IPS-NIHi11 (cell line): Measurements from ENCODE around the gene CHRNA1.

Experiments
- DNase-seq: peaks from one replicate; pipeline ENCODE4 v3.0.0; 2012; ENCODE audit warnings: mixed read lengths, low spot score

The CHRNA1 gene

DNA sequence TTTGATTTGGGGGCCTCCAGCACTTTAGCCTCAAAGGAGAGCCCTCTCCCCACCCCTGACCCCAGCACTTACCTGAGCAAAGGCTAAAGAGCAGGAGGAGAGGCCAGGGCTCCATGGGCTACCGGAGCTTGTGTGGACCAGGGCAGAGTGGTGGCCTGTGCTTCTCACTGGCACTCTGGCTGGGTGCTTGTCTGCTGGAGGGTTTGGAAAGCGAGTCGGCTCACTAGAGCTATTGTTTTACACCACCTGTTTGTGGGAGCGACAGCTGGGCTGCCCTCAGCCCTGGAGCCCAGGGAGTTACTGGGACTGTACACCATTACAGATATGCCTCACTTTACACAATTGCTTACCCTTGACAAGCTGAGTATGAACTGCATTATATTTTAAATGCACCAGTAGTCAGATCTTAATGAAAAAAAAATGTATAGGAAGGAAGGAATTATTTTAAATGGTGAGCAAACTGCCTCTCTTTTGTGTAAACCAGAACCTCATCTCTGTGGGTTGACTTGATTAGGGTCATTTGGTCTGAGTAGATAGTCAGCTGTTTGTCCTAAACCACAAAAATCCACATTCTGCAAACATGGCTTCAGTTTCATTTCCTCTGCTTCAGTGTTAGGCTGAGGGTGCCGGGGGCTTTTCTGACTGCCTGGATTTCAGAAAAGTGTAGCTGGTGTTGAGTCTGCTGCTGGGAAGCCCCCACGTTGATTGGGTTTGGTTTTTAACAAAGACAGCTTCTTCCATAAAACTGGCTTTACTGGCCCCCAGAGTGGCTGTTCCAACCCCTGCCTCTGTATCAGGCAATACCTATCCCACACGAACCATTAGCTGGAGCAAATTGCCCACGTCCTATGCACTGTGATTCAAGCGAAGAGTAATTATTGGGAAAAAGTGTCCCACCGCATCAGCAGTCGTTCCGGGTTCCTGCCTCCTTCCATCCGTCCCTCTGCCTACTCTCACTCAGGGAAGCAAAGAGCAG, at the start of gene CHRNA1:
CHRNA1 (minus strand) TSS at position 193 of the 976 bp plus-strand sequence; CDS start at position 115, 78 bp downstream.
- DNase-seq = no peak

DNA sequence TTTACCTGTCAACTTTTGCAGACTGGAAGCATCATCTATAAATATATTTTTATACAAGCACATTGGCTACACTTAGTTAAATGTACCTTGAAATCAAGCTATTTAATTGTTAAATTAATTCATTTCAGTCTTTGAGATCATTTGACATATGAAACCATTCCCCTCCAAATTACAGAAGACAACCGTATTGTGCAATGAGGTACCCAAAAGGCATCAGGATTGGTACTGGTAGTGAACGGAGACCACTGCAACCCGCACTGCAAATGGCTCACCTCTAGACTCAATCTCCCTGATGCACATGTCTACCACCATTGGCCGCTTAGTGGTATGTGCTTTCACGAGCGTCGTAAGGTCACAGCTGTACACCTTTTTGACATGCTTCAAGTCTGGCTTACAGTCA, 47.8 kb upstream of the CHRNA1 start:
- no peak for DNase-seq

DNA sequence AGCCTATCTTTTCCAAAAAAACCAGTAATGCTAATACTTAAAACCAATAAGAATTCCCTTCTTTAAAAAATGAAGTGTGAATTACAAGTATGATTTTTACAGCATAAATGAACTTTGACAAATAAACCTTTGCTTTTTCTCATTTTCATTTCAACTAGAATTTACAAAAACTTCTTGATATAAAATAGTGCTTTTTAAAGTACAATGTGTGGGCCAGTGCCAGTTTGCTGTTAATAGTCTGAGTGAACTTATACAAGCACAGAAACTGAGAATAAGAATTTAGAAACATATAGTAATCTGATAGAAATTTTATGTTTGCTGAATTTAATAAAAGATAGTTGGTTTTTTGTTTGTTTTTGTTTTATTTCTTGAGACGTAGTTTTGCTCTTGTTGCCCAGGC, 43.7 kb upstream of the CHRNA1 start:
- no peak for DNase-seq

DNA sequence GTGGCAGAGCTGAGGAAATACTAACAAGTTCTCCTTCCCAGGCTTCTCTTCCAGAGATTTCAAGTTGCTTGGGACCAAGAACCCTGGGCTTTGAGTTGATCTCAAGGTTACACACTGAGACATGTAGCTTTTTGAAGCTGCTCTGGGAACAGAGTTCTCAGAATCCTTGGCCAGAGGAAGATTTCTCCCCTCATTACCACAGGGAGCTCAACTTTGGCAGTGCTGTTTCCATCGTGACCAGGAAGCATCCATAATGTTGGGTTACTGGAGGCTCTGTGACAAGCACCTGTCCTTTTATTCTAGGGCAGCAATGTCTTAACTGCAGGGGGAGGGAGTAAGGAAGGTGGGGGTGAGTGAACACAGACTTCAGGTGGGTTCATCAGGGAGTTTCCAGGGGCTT, 41.5 kb upstream of the CHRNA1 start:
- no peak for DNase-seq

DNA sequence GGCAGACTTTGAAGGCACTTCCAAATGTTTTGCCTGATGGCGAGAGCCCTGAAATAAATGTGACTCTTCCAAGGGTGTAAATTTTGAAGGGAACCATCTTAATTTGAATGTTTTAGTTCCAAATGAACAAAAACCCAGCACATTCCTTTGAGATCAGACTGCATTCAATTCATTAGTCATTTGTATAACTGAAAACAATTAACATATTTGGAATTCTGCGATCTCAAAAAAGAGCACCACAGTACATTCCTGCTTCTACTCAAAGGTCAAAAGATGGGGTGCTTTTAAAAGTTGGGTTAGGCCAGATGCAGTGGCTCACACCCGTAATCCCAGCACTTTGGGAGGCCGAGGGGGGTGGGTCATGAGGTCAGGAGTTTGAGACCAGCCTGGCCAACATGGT, 38.2 kb upstream of the CHRNA1 start:
- DNase-seq = no peak

DNA sequence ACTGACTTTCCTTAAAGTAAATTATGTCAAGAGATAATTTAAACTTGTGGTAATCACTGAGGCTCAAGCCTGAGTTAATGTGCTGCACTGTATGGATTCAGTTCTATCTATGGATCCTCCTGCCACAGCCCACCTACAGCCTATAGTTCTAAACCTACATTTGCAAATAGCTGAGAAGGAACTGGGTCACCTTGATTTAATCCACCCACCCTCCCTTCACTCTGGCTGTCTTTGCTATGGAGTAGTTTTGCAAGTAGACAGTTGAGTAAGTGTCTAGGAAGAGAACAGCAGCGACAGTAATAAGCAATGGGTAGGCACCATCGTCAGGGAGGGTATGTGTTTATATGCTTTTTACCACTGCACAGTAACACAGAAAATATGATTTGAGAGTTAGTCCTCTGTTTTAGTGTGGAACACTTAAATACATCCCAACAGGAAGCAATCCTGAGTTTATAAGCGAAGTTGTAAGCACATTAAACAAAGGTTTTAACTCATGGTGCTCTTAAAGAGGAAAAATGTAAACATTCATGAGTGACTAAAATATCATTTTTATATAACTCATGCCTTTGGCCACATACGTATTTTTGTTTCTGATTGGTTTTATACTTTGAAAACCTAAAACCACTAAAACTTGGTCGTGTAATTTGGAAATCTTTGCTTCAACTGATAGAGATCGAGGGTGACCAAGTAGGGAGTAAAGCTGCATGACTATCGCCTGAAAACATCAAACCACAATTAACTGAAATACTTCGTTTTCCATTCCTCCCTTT, 36.3 kb upstream of the CHRNA1 start:
- DNase-seq = no peak

DNA sequence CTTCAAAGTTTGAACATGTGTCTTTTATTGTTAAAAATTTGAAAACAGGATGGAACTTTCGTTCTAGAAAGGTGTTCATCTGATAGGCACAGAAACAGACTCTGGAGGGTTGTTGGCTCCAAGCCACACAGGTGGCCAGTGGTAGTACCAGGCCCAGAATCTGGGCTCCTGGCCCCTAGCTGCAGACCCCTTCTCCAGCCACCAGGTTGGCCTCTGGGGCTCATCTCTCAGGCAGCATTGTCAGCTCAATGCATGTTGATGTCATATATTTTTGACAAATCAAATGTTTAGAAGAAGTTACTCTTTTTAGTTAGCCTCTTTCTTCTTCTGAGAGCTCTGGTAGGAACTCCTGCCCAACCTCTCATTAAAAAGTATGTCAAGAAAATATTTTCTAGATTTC, 34.5 kb upstream of the CHRNA1 start:
- no peak for DNase-seq

DNA sequence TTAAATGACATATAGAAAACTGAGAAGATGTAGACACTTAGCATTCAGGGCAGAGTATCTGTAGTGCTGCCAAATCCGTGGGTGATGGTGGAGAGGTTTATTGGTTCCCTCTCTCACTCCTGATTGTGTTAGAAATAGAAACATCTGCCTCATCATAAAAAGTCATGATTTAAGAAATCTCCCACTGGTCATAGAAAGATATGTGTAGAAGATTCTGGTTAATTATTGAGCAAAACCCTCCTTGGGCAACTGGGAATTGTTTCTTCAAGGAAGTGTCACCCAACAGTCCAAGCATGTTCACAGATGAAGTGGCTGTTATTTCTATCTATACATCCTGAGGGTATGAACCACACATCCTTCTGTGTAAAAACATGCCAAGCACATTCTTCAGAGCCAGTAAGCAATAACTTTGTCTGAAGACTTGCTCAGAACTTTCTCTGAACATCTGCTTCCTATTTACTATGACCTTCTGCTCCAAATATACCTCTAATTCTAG, 33.6 kb upstream of the CHRNA1 start:
- no peak for DNase-seq

DNA sequence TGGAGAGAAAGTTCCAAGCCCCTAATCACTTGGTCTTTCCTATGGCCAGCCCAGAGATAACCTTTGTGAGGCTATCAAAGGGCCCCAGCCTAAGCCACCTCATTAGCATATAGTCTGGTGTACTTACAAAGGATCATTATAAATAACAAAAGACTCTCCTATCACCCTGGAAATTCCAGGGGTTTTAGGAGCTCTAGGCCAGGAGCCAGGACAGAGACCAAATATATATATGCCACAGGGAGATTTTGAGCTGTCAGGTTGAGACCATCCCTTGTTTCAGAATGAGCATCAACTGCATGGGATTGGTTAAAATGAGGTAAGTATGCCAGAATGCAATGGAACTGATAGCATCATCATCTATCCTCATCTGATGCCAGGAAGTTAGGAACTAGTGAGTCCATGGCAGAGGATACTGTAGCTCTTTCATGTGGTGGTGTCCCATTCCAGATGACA, 32.1 kb upstream of the CHRNA1 start:
- peak; percentile 50 for DNase-seq

DNA sequence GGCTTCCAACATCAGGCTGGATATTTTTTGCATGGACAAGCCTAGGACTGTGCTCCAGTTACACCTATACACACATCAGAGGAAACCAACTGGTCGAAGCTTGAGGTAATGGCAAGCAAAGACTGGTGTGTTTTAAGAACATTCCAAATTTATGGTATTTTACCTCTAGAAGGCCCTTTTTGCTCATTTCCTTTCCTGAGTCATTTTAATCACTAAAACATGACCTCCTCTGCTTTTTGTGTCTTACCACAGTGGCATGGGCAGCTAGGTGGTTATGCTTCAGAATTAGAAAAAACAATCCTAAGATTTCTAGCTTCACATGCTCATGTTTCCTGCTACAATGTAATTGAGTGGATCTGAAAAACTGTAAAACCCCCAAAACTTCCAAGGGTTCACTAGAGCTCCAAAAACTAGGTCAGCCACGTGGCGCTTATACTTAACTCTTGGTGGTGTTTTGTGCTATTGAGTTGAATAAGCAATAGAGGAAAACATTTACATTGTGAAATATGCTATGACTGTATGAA, 30.6 kb upstream of the CHRNA1 start:
- no peak for DNase-seq

DNA sequence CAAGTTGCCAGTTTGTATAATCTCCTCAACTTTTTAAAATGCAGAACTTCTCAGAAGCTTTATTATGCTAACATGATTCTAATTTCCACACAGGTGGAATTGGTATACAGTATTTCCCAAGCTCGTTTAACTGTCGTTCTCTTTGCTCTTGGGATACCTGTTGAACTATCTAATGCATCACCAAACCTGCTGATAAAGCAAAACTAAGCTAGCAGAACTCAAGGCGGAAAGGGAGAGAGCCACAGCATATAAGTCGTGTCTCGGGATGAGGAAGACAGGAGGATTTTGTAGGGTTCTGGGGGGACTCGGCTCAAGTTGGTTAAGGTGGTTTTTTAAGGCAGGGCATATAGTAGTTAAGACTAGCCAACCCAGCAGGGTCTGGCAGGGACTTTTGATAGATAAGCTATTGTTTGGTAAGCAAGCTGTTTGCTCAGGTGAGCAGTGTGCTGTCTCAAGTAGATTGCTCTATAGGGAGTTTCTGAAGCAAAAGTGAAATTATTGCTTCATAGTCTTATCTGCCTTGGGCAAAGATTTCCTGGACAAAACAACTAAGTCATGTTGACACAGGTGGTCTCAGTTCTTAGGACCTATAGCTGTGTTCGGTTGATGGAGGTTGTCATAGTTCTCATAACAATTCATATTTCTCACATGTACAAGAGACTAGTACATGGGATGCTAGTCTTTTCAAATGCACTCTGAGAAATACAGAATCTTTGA, 28.2 kb upstream of the CHRNA1 start:
- DNase-seq = no peak

DNA sequence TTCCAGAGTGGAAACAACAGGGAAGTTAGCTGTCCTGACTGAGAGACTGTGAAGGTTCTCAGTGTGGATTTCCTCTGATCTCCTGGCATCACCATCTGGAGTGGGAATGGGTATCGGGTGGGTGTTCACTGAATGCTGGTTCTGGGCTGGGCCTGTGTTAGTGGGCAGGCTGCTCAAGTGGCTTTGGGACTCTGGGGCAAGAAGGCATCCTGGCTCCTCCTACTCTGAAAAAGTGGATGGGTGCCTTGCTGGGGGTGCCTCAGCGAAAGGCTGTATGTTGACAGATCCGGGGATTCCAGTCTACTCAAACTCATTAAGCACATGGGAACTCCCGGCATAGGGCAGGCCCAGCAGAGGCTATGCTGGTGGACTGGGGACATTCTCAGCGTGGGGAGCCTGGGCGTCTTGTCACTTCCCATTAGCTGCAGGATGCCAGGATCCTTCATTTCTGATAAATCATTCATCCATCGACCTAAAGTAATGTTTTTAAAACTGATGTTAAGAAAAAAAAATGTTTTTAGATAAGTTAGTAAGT, 27.5 kb upstream of the CHRNA1 start:
- DNase-seq = no peak

DNA sequence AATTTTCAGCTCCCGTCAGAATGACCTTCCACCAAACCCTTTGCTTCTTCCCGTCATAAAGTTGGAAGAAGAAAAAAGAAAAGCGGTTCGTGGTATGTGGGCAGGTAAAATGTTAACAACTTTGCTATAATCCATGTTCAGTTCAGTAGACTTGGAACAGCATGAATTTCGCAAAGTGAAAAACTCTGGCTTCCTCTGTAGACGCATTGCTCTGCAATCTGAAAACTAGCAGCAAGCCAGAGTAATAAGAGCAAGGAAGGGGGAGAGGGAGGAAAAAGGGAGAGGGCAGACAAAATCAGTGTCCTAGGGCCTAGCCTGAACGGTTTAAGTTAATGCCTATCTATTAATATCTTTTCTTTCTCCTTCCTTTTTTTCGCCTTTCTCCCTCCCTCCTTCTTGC, 26.7 kb upstream of the CHRNA1 start:
- DNase-seq = no peak

DNA sequence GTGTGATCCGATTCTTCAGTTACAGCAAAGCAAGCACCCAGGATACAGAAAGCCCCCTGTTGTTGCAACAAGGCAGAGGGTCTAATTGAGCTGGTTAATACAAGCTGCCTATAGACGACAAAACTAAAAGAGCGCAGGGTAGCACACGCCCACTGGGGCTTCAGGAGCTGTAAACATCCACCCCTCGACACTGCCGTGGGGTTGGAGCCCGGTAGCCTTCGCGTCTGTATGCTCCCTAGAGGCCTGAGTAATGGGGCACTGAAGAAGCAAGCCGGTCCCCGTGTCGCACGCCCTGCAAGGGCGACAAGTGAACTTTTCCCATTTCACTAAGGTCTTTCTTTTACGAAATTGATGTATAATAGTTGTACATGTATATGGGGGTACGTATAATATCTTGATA, 24.7 kb upstream of the CHRNA1 start:
- no peak for DNase-seq

DNA sequence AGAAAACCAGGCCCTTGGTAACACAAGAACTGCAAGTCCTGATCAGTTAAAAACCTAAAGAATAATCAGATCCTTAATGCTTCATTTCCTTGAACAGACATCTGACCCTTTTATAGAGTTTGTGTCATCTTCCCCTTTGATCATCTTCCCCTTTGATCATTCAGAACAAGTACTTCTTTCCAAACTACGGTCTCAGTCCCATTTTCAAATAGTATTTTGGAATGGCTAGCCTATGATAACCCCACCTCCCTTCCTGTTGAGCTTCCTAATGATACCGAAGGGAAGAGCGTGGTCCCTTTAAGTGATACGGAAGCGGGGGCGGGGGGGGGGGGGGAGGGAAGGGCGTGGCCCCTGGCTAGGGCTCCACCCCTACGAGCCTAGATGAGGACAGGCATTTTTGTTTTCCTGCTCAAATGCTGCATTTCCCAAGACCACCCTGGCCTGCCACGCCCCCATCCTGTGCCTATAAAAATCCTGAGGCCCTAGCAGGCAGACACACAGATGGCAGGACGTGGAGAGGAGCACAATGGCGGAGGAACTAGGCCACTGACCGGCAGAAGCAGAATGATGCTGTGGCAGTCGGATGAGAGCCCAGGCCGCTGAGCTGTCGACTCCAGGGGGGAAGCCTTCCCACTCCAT, 24.1 kb upstream of the CHRNA1 start:
- peak; percentile 67 for DNase-seq

DNA sequence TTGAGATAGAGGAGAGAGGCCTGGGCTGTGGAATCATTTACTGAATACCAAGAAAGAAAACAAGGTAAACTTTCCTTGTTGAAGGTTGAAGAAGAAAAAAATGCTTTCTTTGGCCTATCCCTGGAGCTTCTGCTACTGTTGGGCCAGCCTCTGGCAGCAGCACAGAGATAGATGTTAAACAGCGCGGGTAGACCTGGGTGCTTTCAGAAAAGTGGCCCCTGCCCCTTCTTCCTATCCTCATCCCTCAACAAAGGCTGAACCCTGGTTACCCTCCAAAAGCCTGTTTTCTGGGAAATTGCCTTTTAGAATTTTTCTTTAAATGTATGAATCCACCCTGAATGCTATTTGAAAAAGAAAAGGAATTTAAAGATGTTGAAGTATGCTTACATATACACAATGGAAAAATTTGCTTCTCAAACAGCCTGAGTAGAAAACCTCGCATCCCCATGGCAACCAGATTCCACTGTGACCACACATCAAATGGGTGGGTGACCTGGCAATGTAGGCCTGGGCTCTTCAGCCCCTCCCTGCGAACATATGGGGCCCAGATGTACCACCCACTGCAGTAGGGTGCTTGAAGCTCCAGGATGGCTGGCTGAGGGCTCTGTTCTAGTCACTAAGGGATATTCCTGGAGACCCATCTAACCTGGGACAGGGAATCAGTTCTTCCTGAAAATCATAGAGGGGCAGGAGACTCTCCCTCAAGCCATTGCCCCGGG, 23.4 kb upstream of the CHRNA1 start:
- DNase-seq = peak; percentile 53

DNA sequence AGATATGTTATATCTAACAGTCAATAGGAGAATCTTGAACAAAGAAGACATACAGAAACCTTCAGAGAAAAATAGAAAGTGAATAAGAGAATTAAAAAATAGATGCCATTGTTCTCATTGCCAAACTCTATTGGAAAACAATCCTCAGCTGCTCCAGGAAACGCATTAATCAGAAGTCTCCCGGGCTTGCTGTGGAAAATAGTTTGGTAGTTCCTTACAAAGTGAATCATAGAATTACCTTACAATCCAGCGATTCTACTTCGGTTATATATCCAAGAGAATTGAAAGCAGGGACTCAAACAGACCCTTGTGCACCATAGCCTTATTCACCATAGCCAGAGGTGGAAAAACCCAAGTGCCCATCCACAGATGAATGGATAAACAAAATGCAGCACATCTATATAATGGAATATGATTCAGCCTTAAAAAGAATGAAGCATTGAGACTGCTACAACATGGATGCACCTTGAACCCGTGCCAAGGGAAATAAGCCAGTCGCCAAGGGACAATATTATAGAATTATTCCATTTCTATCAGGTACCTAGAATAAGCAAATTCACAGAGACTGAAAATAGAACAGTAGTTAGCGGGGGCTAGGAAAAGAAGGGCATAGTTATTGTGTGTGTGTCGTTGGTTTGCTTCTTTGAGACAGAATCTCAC, 21.9 kb upstream of the CHRNA1 start:
- no peak for DNase-seq

DNA sequence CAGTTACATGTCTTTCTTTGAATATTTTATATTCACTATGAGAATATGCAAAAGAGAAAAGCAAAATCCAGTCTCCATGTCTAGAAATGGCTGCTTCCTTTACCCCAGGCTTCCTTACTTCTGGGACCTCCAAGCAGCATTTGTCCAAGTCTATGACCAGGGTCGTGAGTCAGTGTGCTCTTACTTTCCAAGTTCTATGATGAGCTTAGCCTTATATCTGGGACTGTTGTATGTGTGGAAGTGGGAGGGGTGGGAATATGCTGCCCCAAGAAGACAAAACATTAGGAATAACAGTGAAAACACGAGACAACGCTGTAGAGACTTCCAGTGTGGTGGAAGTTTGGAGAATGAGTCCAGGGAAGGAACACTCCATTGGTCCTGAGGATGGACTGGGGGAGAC, 21.2 kb upstream of the CHRNA1 start:
- no peak for DNase-seq

DNA sequence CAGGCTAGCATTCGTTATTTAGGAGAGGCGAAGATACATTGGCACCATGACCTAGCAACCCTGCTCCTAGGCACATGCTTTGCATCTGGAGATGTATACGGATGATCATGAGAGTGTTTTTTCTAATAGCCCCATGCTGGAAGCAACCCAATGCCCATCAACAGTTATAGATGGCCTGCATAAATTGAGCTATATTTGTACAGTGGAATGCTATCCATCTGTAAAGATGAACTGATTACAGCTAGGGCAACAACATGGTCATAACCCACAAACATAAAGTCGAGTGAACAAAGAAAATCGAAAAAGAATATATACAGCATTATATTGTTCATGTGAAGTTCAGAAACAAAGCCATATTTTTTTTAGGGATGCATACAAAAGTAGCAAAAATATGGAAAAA, 20.6 kb upstream of the CHRNA1 start:
- no peak for DNase-seq

DNA sequence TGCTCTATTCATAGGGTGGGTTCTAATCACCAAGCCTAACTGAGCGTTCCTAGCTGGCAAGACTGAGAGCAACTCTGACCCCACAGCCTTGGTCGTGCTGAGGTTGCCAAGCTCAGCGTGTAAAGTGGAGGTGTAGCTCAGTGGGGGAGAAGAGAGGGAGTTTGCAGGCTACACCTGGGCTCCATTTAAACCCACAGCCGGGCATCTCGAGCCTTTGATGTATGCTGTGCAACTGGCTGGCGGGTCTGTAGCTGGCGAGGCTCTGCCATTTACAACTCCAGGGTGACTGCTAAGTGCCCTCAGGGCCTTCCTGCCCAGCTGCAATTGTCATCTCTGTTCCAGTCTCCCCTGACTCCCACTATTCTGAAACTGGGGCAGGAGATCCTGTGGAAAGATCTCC, 20.0 kb upstream of the CHRNA1 start:
- no peak for DNase-seq
